HepG2 (cell line): ENCODE measurements around the gene THSD4. TPM values are rescaled to one million over a fixed set of nuclear protein-coding genes. Genes with fewer than 3 reads are reported as not detected.
A peak's percentile ranks its signal among the peaks of the same experiment; 100 is the strongest.

Experiments
- HDAC2 ChIP-seq: sonication (generic); formaldehyde crosslinking; IDR thresholded peaks from 2 replicates; pipeline ENCODE4 v1.4.0; 2020; ENCODE audit warnings: missing genetic modification reagents
- MZF1 ChIP-seq: sonication (generic); formaldehyde crosslinking; IDR thresholded peaks from 2 replicates; pipeline ENCODE4 v1.8.1; 2023; ENCODE audit warnings: mild to moderate bottlenecking, missing genetic modification reagents, borderline replicate concordance
- NFYC ChIP-seq: IDR thresholded peaks from 2 replicates; pipeline ENCODE4 v1.6.1; 2016; ENCODE audit warnings: missing genetic modification reagents, missing compliant biosample characterization
- PREB ChIP-seq: sonication (generic); formaldehyde crosslinking; IDR thresholded peaks from 2 replicates; pipeline ENCODE4 v1.4.0; 2020; ENCODE audit warnings: missing genetic modification reagents
- RFX1 ChIP-seq: fragments of 450-650 bp; IDR thresholded peaks from 2 replicates; pipeline ENCODE4 v1.6.1; 2017
- SOX13 ChIP-seq, 3 experiments: fragments of 450-650 bp in 1 of 3; sonication (generic) in 1 of 3; formaldehyde crosslinking in 1 of 3; IDR thresholded peaks in 2 of 3; conservative IDR thresholded peaks in 1 of 3; 2 replicates each; pipeline versions ENCODE4 v1.5.0 to v1.6.1; 2016 to 2020; ENCODE audit warnings: antibody characterized with exemption in 1 of 3, mild to moderate bottlenecking in 1 of 3, missing compliant biosample characterization in 1 of 3, missing genetic modification reagents in 1 of 3, moderate library complexity in 1 of 3
- SSRP1 ChIP-seq: IDR thresholded peaks from 2 replicates; pipeline ENCODE4 v1.6.1; 2016; ENCODE audit warnings: control low read depth
- TBX2 ChIP-seq: sonication (generic); formaldehyde crosslinking; IDR thresholded peaks from 2 replicates; pipeline ENCODE4 v1.5.0; 2020; ENCODE audit warnings: missing genetic modification reagents, mild to moderate bottlenecking, borderline replicate concordance
- TEAD3 ChIP-seq: optimal IDR thresholded peaks from 2 replicates; pipeline ENCODE3; 2016; ENCODE audit warnings: borderline replicate concordance
- ZFP37 ChIP-seq: sonication (generic); formaldehyde crosslinking; IDR thresholded peaks from 2 replicates; pipeline ENCODE4 v1.4.0; 2020; ENCODE audit warnings: missing genetic modification reagents, borderline replicate concordance
- ZNF326 ChIP-seq: sonication (generic); formaldehyde crosslinking; IDR thresholded peaks from 2 replicates; pipeline ENCODE4 v1.4.0; 2020; ENCODE audit warnings: missing genetic modification reagents, borderline replicate concordance
- ZNF614 ChIP-seq: IDR thresholded peaks from 2 replicates; pipeline ENCODE4 v1.6.1; 2018; ENCODE audit warnings: missing biosample characterization, missing genetic modification reagents, inconsistent platforms, borderline replicate concordance
- ZNF709 ChIP-seq: sonication (generic); formaldehyde crosslinking; IDR thresholded peaks from 2 replicates; pipeline ENCODE4 v1.5.0; 2020; ENCODE audit warnings: mild to moderate bottlenecking, missing genetic modification reagents
- ZNF83 ChIP-seq: sonication (generic); formaldehyde crosslinking; IDR thresholded peaks from 2 replicates; pipeline ENCODE4 v1.4.0; 2020; ENCODE audit warnings: missing genetic modification reagents, mild to moderate bottlenecking, borderline replicate concordance
- polyA plus RNA-seq, 8 experiments: library from polyadenylated mRNA; depleted of rRNA in 3 of 8; stranded (reverse) in 7 of 8; unstranded in 1 of 8; fragments of >200 nt; fragmentation: Illumina TruSeq in 4 of 8; extraction: Trizol in 4 of 8; gene quantifications; 2 replicates each; pipeline versions ENCODE4 v1.2.1 to v1.2.3, GENCODE V29; 2011 to 2016; ENCODE audit warnings: low read depth in 4 of 8, missing spikeins in 1 of 8, mixed read lengths in 1 of 8; ENCODE audit not compliant: insufficient read depth in 1 of 8
- total RNA-seq, 5 experiments: library from RNA; depleted of rRNA; stranded (reverse); fragments of >200 nt; fragmentation: Illumina TruSeq; extraction: Trizol; gene quantifications; 2 replicates each; pipeline ENCODE4 v1.2.3, GENCODE V29; 2016; ENCODE audit warnings: low read depth in 1 of 5
- TF ChIP-seq, protein P1 (sequence below): sonication (generic); formaldehyde crosslinking; IDR thresholded peaks from 2 replicates; pipeline ENCODE4 v1.9.0; 2021; ENCODE audit warnings: mild to moderate bottlenecking, missing genetic modification reagents
- TF ChIP-seq, protein P2 (sequence below): sonication (generic); formaldehyde crosslinking; IDR thresholded peaks from 2 replicates; pipeline ENCODE4 v1.9.0; 2021; ENCODE audit warnings: missing genetic modification reagents, mild to moderate bottlenecking, borderline replicate concordance
- TF ChIP-seq, protein P3 (sequence below): sonication (generic); formaldehyde crosslinking; IDR thresholded peaks from 2 replicates; pipeline ENCODE4 v1.8.0; 2022; ENCODE audit warnings: mild to moderate bottlenecking, missing genetic modification reagents, borderline replicate concordance

The THSD4 gene
- total and polyA plus RNA-seq, 2 of the 13 experiments (the other 11 are each of a cell fraction or from before 2014, with no cell fraction given): 0.07 to 0.21 TPM

- TF ChIP-seq ZNF709 (CRISPR knock-in tag): no peak
- TF ChIP-seq TBX2 (CRISPR knock-in tag): no peak
- TF ChIP-seq, protein P1, sequence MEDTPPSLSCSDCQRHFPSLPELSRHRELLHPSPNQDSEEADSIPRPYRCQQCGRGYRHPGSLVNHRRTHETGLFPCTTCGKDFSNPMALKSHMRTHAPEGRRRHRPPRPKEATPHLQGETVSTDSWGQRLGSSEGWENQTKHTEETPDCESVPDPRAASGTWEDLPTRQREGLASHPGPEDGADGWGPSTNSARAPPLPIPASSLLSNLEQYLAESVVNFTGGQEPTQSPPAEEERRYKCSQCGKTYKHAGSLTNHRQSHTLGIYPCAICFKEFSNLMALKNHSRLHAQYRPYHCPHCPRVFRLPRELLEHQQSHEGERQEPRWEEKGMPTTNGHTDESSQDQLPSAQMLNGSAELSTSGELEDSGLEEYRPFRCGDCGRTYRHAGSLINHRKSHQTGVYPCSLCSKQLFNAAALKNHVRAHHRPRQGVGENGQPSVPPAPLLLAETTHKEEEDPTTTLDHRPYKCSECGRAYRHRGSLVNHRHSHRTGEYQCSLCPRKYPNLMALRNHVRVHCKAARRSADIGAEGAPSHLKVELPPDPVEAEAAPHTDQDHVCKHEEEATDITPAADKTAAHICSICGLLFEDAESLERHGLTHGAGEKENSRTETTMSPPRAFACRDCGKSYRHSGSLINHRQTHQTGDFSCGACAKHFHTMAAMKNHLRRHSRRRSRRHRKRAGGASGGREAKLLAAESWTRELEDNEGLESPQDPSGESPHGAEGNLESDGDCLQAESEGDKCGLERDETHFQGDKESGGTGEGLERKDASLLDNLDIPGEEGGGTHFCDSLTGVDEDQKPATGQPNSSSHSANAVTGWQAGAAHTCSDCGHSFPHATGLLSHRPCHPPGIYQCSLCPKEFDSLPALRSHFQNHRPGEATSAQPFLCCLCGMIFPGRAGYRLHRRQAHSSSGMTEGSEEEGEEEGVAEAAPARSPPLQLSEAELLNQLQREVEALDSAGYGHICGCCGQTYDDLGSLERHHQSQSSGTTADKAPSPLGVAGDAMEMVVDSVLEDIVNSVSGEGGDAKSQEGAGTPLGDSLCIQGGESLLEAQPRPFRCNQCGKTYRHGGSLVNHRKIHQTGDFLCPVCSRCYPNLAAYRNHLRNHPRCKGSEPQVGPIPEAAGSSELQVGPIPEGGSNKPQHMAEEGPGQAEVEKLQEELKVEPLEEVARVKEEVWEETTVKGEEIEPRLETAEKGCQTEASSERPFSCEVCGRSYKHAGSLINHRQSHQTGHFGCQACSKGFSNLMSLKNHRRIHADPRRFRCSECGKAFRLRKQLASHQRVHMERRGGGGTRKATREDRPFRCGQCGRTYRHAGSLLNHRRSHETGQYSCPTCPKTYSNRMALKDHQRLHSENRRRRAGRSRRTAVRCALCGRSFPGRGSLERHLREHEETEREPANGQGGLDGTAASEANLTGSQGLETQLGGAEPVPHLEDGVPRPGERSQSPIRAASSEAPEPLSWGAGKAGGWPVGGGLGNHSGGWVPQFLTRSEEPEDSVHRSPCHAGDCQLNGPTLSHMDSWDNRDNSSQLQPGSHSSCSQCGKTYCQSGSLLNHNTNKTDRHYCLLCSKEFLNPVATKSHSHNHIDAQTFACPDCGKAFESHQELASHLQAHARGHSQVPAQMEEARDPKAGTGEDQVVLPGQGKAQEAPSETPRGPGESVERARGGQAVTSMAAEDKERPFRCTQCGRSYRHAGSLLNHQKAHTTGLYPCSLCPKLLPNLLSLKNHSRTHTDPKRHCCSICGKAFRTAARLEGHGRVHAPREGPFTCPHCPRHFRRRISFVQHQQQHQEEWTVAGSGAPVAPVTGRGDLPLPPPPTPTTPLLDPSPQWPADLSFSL (CRISPR knock-in tag): no peak
- TF ChIP-seq, protein P2, sequence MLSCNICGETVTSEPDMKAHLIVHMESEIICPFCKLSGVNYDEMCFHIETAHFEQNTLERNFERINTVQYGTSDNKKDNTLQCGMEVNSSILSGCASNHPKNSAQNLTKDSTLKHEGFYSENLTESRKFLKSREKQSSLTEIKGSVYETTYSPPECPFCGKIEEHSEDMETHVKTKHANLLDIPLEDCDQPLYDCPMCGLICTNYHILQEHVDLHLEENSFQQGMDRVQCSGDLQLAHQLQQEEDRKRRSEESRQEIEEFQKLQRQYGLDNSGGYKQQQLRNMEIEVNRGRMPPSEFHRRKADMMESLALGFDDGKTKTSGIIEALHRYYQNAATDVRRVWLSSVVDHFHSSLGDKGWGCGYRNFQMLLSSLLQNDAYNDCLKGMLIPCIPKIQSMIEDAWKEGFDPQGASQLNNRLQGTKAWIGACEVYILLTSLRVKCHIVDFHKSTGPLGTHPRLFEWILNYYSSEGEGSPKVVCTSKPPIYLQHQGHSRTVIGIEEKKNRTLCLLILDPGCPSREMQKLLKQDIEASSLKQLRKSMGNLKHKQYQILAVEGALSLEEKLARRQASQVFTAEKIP: no peak
- no peak for TF ChIP-seq ZNF614 (CRISPR knock-in tag)
- no peak for TF ChIP-seq SOX13 (IDR thresholded peaks at IDR 0.05)
- TF ChIP-seq SOX13 (CRISPR knock-in tag; conservative IDR thresholded peaks at IDR 0.05 in 1 of 2, IDR thresholded peaks at IDR 0.05 in 1 of 2): 0 out of 4 replicates have a peak, but pooled peaks of 1 of the 2 experiments have one; percentile 12
- TF ChIP-seq TEAD3 (CRISPR knock-in tag): peak; percentile 46
- 0 out of 2 replicates have a peak, but pooled peaks have one; percentile 20 for TF ChIP-seq HDAC2 (CRISPR knock-in tag)
- TF ChIP-seq SSRP1 (CRISPR knock-in tag): no peak
- TF ChIP-seq ZFP37 (CRISPR knock-in tag): no peak
- TF ChIP-seq ZNF326 (CRISPR knock-in tag): no peak
- no peak for TF ChIP-seq NFYC (CRISPR knock-in tag)
- TF ChIP-seq, protein P3, sequence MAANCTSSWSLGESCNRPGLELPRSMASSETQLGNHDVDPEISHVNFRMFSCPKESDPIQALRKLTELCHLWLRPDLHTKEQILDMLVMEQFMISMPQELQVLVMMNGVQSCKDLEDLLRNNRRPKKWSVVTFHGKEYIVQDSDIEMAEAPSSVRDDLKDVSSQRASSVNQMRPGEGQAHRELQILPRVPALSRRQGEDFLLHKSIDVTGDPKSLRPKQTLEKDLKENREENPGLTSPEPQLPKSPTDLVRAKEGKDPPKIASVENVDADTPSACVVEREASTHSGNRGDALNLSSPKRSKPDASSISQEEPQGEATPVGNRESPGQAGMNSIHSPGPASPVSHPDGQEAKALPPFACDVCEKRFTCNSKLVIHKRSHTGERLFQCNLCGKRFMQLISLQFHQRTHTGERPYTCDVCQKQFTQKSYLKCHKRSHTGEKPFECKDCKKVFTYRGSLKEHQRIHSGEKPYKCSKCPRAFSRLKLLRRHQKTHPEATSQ (CRISPR knock-in tag): no peak
- no peak for TF ChIP-seq ZNF83 (CRISPR knock-in tag)
- no peak for TF ChIP-seq MZF1 (CRISPR knock-in tag)
- TF ChIP-seq PREB (CRISPR knock-in tag): no peak
- TF ChIP-seq RFX1: no peak
Measured at GRCh38 chr15:71677352-71677751, 562.1 kb downstream of the THSD4 start (continued).
